ENCODE results near the gene PTPN13. TPM values are rescaled to one million over a fixed set of nuclear protein-coding genes. Genes with fewer than 3 reads are reported as not detected.

Gene PTPN13
- total and polyA plus RNA-seq, 4 donors: 0.36 to 3.2 (median 1.2) TPM

GRCh38 chr4:86816501-86817273, 222.6 kb downstream of the PTPN13 start:
- Histone ChIP-seq H3K9ac (ENCODE audit: low read depth in 1 of 2, low read length in 2 of 2) (no peak overlapping the region), H3K4me3 (ENCODE audit: low read depth in 1 of 3, low read length in 3 of 3) (no peak overlapping the region), H3K27me3 (ENCODE audit: control insufficient read depth in 4 of 4, insufficient read depth in 4 of 4, low read length in 3 of 4) (peaks cover 0 to 2% (median 0%) of the 10 kb centered on the region in 4 donors), H3K36me3 (ENCODE audit: control insufficient read depth in 4 of 4, insufficient read depth in 3 of 4, low read depth in 1 of 4, low read length in 3 of 4) (no peaks in the 10 kb centered on the region), H3K4me1 (ENCODE audit: control insufficient read depth in 4 of 4, insufficient read depth in 4 of 4, low read length in 3 of 4) (no peaks in the 10 kb centered on the region), H3K9me3 (ENCODE audit: control insufficient read depth in 4 of 4, low read length in 3 of 4) (peaks cover 0 to 12% (median 4%) of the 10 kb centered on the region in 4 donors), H3K27ac (ENCODE audit: low read depth in 1 of 2, low read length in 2 of 2) (no peak overlapping the region)
- no peak for TF ChIP-seq GABPA (IDR thresholded peaks at IDR 0.05 in 1 of 2, conservative IDR thresholded peaks at IDR 0.05 in 1 of 2)
- no peak for TF ChIP-seq HNF4G (IDR thresholded peaks at IDR 0.05)
- TF ChIP-seq CTCF (IDR thresholded peaks at IDR 0.05; ENCODE audit: low read depth, low read length, missing input control): no peak
- TF ChIP-seq MAX (IDR thresholded peaks at IDR 0.05): no peak
- no peak for TF ChIP-seq HNF4A (conservative IDR thresholded peaks at IDR 0.05)
- no peak for TF ChIP-seq REST (IDR thresholded peaks at IDR 0.05)
- no peak for TF ChIP-seq RAD21 (IDR thresholded peaks at IDR 0.05)
- no peak for TF ChIP-seq EGR1 (IDR thresholded peaks at IDR 0.05; ENCODE audit: low read depth in 2 of 2)
- no peak for TF ChIP-seq ZBTB33 (IDR thresholded peaks at IDR 0.05)
- no peak for TF ChIP-seq SP1 (IDR thresholded peaks at IDR 0.05)
- TF ChIP-seq FOXA1 (IDR thresholded peaks at IDR 0.05): no peak
- TF ChIP-seq TAF1 (conservative IDR thresholded peaks at IDR 0.05): no peak
- TF ChIP-seq JUND (IDR thresholded peaks at IDR 0.05): no peak
- 82% methylated on average over 9 of the region's 9 CpGs for WGBS
- DNase-seq (ENCODE audit: low spot score): no peak

GRCh38 chr4:86818211-86818610, 224.1 kb downstream of the PTPN13 start:
- Histone ChIP-seq H3K9ac (ENCODE audit: low read depth in 1 of 2, low read length in 2 of 2) (no peak overlapping the region), H3K4me3 (ENCODE audit: low read depth in 1 of 3, low read length in 3 of 3) (no peak overlapping the region), H3K27me3 (ENCODE audit: control insufficient read depth in 4 of 4, insufficient read depth in 4 of 4, low read length in 3 of 4) (no peaks in the 10 kb centered on the region), H3K27ac (ENCODE audit: low read depth in 1 of 2, low read length in 2 of 2) (no peak overlapping the region), H3K36me3 (ENCODE audit: control insufficient read depth in 4 of 4, insufficient read depth in 3 of 4, low read depth in 1 of 4, low read length in 3 of 4) (no peaks in the 10 kb centered on the region), H3K9me3 (ENCODE audit: control insufficient read depth in 4 of 4, low read length in 3 of 4) (peaks cover 0 to 12% (median 4%) of the 10 kb centered on the region in 4 donors), H3K4me1 (ENCODE audit: control insufficient read depth in 4 of 4, insufficient read depth in 4 of 4, low read length in 3 of 4) (no peaks in the 10 kb centered on the region)
- WGBS: 94% methylated on average over 2 of the region's 2 CpGs
- TF ChIP-seq CTCF (IDR thresholded peaks at IDR 0.05; ENCODE audit: low read depth, low read length, missing input control) (no peak), HNF4A (conservative IDR thresholded peaks at IDR 0.05) (no peak), REST (IDR thresholded peaks at IDR 0.05) (no peak), GABPA (IDR thresholded peaks at IDR 0.05 in 1 of 2, conservative IDR thresholded peaks at IDR 0.05 in 1 of 2) (no peak), HNF4G (IDR thresholded peaks at IDR 0.05) (no peak), FOXA1 (IDR thresholded peaks at IDR 0.05) (no peak), RAD21 (IDR thresholded peaks at IDR 0.05) (no peak), RXRA (IDR thresholded peaks at IDR 0.05) (no peak), NR2F2 (IDR thresholded peaks at IDR 0.05) (no peak)
- no peak for DNase-seq (ENCODE audit: low spot score)

All from liver (tissue), 9 donors.